Activated naive CD4-positive, alpha-beta T cell treated with anti-CD3 and anti-CD28 coated beads, Interleukin-2, amount 50 U/mL, for 72 hours (primary cell): ENCODE results near the gene C3orf18. TPM values are rescaled to one million over a fixed set of nuclear protein-coding genes. Genes with fewer than 3 reads are reported as not detected.
A peak's percentile ranks its signal among the peaks of the same experiment; 100 is the strongest.

ENCODE experiments used
- ATAC-seq, 2 donors: fragments of 150-1000 bp; cut with Tn5 transposase; 2 replicates each; pipeline ENCODE4 v1.10.0; 2021; ENCODE audit warnings: mild to moderate bottlenecking in 2 of 2, moderate library complexity in 2 of 2
- DNase-seq, 2 donors: peaks; one replicate each; pipeline ENCODE4 v3.0.0; 2021 to 2022; ENCODE audit warnings: low spot score in 2 of 2
- H3K27ac Mint-ChIP-seq, 2 donors: one replicate each; pipeline ENCODE4 v1.8.0; 2022; ENCODE audit warnings: mild to moderate bottlenecking in 2 of 2, mixed read lengths in 2 of 2
- H3K36me3 Mint-ChIP-seq, 2 donors: one replicate each; pipeline ENCODE4 v1.8.0; 2022; ENCODE audit warnings: mixed read lengths in 2 of 2
- H3K9me3 Mint-ChIP-seq, 2 donors: one replicate each; pipeline ENCODE4 v1.8.0; 2022; ENCODE audit warnings: mixed read lengths in 2 of 2
- total RNA-seq, 2 donors: library from RNA; stranded (reverse); gene quantifications; one replicate each; pipeline ENCODE4 v1.2.3, GENCODE V29; 2022

C3orf18 gene
- total RNA-seq, 2 donors from 2014 or later = 21.4 to 42.4 TPM

DNA sequence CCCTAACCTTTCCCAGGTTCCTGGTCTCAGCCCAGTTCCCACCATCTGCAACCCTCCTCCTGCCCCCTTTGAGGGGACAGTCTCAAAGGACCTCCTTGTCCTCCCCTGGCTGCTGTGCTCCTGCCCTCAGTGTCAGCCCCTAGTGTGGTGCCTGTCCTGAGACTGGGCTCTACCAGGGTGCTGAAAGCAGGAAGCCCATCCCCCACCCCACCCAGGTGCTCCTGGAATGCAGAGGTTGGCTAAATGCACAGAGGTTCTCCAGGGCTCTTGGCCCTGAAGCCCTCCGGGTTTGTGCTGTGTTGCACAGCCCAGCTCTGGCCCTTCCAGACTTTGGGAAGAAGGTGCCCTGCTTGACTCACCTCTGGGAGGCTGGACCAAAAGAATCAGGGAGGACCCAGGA, 21.8 kb downstream of the C3orf18 start:
- Mint-ChIP-seq H3K9me3 (no peaks in the 10 kb centered on the region), H3K27ac (no peak overlapping the region), H3K36me3 (no peaks in the 10 kb centered on the region)
- ATAC-seq (no peak), DNase-seq (no peak)

- Mint-ChIP-seq H3K36me3 (no peaks in the 10 kb centered on the region), H3K9me3 (no peaks in the 10 kb centered on the region), H3K27ac (no peak overlapping the region)
- ATAC-seq (peak; percentile 78 to 85), DNase-seq (peak; percentile 66 to 67)
Measured at GRCh38 chr3:50542177-50543034, 25.1 kb downstream of the C3orf18 start.

DNA sequence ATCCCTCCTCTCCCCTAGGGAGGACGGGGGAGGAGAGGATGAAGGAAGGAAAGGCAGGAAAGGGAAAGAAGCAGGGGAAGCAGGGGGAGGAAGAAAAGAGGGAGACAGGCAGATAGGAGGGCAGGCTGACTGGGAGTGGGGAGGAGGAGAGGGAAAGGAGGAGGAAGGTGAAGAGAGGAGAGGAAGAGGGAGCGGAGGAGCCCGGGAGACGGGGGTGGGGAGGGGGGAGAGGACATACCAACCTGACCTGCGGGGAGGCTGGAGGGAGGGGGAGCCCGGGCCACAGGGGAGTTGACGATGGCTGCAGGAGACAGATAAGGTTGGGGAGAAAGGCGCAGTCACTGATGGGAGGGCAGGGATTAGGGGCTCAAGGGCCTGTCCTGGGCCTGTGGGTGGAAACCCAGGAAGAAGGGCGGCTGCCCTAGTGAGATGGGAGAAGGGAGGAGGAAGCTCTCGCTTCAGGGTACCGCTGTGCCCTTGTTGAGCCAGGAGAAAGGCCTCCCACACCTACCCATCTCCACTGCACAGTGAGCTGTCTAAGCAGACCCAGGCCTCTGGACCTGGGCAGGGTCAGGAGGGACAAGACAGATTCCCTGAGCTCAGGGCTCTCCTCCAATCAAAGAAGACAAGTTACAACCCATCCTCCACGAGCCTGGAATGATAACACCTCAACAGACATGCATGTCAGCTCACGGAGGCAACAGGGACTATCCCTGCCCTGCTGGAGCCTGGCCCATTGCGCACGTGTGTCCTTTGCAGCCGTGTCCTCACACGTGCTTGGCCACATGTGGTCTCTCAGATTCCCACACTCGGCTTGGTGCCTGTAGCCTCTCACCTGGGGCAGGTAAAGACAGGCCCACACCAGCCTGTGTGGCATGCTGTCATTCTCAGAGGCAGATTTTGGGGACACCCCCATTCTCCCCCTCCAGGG, 27.9 kb downstream of the C3orf18 start:
- Mint-ChIP-seq H3K36me3 (no peaks in the 10 kb centered on the region), H3K27ac (peak overlapping the region in 1 of 2 donors; percentile 40), H3K9me3 (no peaks in the 10 kb centered on the region)
- ATAC-seq (no peak), DNase-seq (no peak)

DNA sequence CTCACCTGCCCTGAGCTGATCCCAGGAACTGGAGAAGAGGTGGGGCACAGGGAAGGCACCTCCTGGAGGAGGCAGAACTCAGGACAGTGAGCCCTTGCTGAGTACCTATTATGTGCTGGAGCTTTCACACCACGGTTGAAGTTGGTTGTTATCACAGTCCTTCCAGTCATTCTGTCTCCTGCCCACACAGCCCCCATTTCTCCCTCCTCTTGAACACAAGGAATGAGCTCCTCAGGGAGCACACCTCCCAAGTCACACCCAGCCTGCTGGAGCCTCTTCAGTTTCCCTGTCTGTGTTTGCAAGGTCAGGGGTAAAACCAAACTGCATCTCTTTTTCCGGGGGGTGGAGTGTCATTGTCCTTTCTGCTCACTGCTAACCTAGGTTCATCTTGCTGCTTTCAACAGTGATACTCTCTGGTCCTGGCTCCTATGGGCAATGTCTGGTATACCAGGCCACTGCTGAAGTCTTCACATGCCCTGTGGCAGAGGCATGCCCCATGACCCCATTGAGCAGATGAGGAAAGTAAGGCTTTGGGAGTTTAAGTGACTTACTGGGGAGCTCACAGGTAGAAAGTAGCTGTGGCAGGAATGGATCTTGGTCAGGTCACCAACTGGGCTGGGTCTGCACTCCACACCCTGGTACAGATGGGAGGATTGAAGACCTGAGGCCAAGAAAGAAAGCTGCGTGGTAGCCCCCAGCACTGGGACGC, 30.0 kb downstream of the C3orf18 start:
- DNase-seq (no peak), ATAC-seq (no peak)
- no peak overlapping the region for H3K27ac Mint-ChIP-seq
- no peaks in the 10 kb centered on the region for H3K36me3 Mint-ChIP-seq
- H3K9me3 Mint-ChIP-seq = no peaks in the 10 kb centered on the region

DNA sequence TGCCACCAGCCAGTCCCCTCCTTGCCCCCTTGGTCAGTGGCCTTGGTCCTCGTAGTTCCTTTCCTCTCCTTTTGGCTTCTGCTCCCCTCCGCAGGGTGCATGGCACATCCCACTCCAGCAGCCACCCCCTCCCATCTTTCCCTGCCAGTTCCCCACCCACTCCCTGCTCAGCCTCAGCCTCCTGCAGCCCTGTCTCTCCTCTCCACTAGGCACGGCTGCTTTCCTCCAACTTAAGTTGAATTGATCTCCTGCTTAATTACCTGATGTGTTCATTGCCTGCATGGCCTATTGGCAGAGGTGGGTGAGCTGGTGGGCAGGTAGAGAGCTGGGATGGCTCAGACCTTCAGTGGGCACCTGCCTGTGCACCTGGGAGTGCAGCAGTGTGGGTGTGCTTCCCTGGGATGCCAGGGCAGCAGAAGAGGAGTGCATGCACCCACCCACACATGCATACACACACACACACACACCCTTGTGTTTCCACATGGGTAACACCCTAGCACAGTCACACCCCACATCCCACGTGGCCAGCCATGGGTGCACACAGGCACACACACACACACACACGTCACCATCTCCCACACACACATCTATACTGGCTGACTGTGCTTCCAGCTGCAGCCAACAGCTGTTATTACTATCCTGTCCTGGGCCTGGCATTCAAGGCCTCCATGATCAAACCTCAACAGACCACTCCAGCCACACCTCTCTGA, 30.9 kb downstream of the C3orf18 start:
- Mint-ChIP-seq H3K9me3 (no peaks in the 10 kb centered on the region), H3K27ac (no peak overlapping the region), H3K36me3 (no peaks in the 10 kb centered on the region)
- DNase-seq (no peak), ATAC-seq (no peak)

GRCh38 chr3:50534681-50535330, 32.7 kb downstream of the C3orf18 start:
- H3K36me3 Mint-ChIP-seq = no peaks in the 10 kb centered on the region
- no peak overlapping the region for H3K27ac Mint-ChIP-seq
- DNase-seq = no peak
- no peaks in the 10 kb centered on the region for H3K9me3 Mint-ChIP-seq
- no peak for ATAC-seq

DNA sequence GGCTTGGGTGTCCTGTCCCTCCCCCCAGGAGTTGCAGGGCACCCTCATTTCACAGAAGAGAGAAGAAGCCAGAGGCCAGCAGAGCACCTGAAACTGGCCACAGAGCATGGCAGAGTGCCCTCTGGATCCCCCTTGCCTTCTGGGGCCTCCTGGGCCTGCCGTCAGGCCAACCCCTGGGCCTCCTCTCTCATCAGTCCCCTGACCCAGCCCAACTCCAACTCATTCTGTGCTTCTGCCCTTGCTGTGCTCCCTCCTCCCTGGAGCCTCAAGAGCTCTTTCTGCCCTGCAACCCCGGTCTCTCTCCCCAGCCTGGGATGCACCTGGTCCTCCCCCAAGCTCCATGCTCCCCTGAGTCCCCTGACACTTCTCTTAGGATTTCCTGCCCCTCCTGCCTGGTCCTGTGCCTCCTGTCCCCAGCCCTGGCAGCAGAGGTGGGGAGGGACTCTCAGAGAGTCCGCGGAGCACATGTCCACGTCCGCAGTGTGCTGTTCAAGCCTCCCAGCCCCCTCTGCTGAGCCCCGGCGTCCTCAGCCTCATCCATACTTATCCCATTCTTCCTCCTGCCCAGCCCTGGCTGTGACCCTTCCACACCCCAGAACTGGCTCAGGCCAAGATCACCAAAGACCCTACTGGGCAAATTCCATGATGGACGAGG, 33.6 kb downstream of the C3orf18 start:
- DNase-seq (no peak), ATAC-seq (no peak)
- Mint-ChIP-seq H3K9me3 (no peaks in the 10 kb centered on the region), H3K27ac (no peak overlapping the region), H3K36me3 (no peaks in the 10 kb centered on the region)

DNA sequence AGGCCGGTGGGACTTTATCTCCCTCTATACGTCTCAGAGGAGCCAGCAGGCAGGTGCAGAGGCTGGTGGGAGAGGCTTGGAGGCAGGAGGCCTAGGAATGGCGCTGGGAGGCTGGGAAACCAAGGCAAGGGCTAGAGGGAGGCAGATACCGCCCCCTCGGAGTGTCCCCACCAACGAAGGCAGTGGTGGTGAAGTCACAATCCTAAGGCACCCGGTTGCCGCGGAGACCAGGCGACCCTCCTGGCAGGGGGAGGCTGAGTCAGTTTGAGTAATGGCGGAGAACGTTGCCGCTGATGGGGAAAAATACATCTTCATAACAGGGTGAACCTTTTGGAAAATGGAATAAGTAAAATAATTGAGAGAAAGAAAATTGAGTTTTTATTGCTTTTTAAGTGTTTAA, 34.2 kb downstream of the C3orf18 start:
- H3K9me3 Mint-ChIP-seq = no peaks in the 10 kb centered on the region
- no peaks in the 10 kb centered on the region for H3K36me3 Mint-ChIP-seq
- DNase-seq (no peak), ATAC-seq (no peak)
- H3K27ac Mint-ChIP-seq = no peak overlapping the region

- H3K36me3 Mint-ChIP-seq = no peaks in the 10 kb centered on the region
- no peaks in the 10 kb centered on the region for H3K9me3 Mint-ChIP-seq
- DNase-seq (no peak), ATAC-seq (no peak)
- no peak overlapping the region for H3K27ac Mint-ChIP-seq
Measured at GRCh38 chr3:50532062-50532705, 35.4 kb downstream of the C3orf18 start.

DNA sequence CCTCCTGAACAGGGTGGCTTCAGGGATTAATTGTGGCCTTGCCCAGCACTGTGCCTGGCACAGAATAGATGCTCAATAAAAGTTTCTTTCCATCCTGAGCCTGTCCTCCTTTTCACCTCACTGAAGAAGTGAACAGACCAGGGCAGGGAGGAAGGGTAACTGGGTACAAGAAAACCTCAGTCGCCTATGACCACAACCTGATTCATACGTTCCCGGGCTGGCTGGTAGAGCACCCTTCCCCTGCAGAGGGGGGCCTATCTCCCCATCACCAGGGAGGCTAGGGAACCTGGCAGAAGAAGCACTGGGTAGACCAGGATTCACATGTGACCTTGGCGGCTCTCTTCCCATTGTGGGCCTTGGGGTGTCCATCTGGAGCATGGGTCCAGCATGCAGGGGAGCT, 36.3 kb downstream of the C3orf18 start:
- Mint-ChIP-seq H3K9me3 (no peaks in the 10 kb centered on the region), H3K36me3 (no peaks in the 10 kb centered on the region), H3K27ac (no peak overlapping the region)
- ATAC-seq (peak in 1 of 2 donors; percentile 63), DNase-seq (no peak)

DNA sequence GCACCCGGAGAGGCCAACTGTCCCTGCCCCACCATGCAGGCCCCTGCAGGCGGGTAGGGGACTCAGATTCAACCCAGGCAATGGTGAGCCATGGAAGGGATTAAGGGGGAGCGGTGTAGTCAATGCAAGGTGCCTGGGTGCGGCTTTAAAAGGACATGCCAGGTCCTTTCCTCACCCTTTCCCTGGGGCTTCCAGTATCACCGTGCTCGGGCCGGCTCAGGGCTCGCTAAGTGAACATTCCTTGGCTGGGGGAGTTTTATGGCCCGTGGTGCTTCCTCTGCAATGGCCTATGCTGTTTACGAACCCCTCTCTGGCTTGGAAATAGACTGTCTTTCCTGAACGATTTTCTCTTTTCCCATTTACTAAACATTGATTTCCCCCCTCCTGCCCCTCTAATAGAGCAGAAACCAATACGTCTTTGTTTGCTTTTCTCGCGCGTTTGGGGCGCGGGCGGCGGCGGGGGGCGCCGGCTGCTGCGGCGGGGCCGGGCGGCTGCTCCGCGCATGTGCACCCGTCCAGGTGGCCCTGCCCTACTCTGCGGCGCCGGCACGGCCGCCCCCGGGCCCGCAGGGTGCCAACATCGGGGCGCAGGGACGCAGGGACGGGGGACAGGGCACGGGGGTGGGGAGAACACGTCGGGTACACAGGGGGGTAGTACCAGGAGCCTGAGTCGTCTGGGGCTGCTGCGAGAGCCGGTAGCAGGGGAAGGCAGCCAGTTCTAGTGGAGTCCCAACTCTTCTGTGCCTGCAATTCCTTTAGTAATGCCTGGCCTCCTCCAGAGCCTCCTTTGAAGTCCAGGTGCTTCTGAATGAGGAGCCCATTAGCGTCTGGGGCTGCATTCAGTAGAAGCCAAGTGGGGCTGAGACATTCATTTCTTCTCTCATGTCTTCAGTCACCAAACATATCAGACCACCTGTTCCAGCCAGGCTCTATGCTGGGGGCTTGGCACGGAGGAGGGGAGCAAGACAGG, 37.3 kb downstream of the C3orf18 start:
- H3K36me3 Mint-ChIP-seq = no peaks in the 10 kb centered on the region
- ATAC-seq (no peak), DNase-seq (no peak)
- H3K9me3 Mint-ChIP-seq = no peaks in the 10 kb centered on the region
- no peak overlapping the region for H3K27ac Mint-ChIP-seq

GRCh38 chr3:50525987-50526386, 41.6 kb downstream of the C3orf18 start:
- peak; percentile 90 to 92 for ATAC-seq
- DNase-seq = peak; percentile 63 to 73
- H3K27ac Mint-ChIP-seq = no peak overlapping the region

GRCh38 chr3:50525191-50525910, 42.2 kb downstream of the C3orf18 start:
- ATAC-seq = no peak
- H3K27ac Mint-ChIP-seq = no peak overlapping the region
- H3K9me3 Mint-ChIP-seq = no peaks in the 10 kb centered on the region
- no peaks in the 10 kb centered on the region for H3K36me3 Mint-ChIP-seq
- DNase-seq = no peak

More at GRCh38 chr3:50525987-50526386, 41.6 kb downstream of the C3orf18 start:
- Mint-ChIP-seq H3K36me3 (no peaks in the 10 kb centered on the region), H3K9me3 (no peaks in the 10 kb centered on the region)
